IMR-90 (cell line): ENCODE measurements around the gene CAPN5.

Source experiments
- BHLHE40 ChIP-seq: fragments of 150-350 bp; IDR thresholded peaks from 2 replicates; pipeline ENCODE4 v1.6.1; 2016; ENCODE audit warnings: mild to moderate bottlenecking, low read depth, low read length
- CHD1 ChIP-seq: IDR thresholded peaks from 2 replicates; pipeline ENCODE4 v1.6.1; 2012; ENCODE audit warnings: low read depth, low read length, improper control_type of control experiment
- CTCF ChIP-seq: conservative IDR thresholded peaks from 2 replicates; pipeline ENCODE4 v1.5.1; 2012; ENCODE audit warnings: mild to moderate bottlenecking, low read depth, low read length, improper control_type of control experiment
- FOS ChIP-seq: fragments of 150-350 bp; IDR thresholded peaks from 2 replicates; pipeline ENCODE4 v1.6.1; 2016; ENCODE audit warnings: low read depth, low read length
- MAZ ChIP-seq: IDR thresholded peaks from 2 replicates; pipeline ENCODE4 v1.6.1; 2012; ENCODE audit warnings: low read depth, mild to moderate bottlenecking, low read length, improper control_type of control experiment, moderate library complexity, borderline replicate concordance
- NFE2L2 ChIP-seq: fragments of 150-350 bp; IDR thresholded peaks from 2 replicates; pipeline ENCODE4 v1.6.1; 2016; ENCODE audit warnings: low read depth, mild to moderate bottlenecking, low read length
- POLR2A ChIP-seq: IDR thresholded peaks from 2 replicates; pipeline ENCODE4 v1.6.1; 2012; ENCODE audit warnings: mild to moderate bottlenecking, low read depth, low read length
- RCOR1 ChIP-seq: IDR thresholded peaks from 2 replicates; pipeline ENCODE4 v1.6.1; 2012; ENCODE audit warnings: mild to moderate bottlenecking, low read length, improper control_type of control experiment; ENCODE audit not compliant: insufficient replicate concordance
- RFX5 ChIP-seq: IDR thresholded peaks from 2 replicates; pipeline ENCODE4 v1.8.0; 2012; ENCODE audit warnings: low read depth, mild to moderate bottlenecking, low read length, moderate library complexity

DNA sequence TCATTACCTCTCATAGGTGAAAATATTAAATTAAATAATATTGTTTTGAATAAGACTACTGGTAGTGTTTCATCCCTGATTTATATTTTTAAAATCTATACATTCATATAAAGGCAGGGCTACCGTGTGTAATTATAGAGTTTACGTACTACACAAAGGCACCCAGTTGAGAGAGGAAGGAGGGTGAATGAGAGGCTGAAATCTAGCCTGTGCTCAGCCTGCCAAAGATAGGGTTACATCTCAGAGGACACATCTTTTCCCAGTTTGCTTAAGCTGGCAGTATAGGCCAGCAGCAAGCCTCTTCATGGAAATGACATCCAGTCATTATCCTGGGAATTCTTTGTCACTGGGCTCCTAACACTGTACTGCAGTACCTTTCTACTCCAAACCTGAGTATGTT, 40.0 kb upstream of the CAPN5 start:
- TF ChIP-seq CTCF (no peak), POLR2A (no peak), BHLHE40 (no peak), MAZ (no peak), RFX5 (no peak), NFE2L2 (no peak), FOS (no peak), CHD1 (no peak), RCOR1 (no peak)
